Stimulated activated naive B cell treated with anti-CD40 and anti-IgM and Interleukin-4, amounts not matched to agents 10 μg/mL and 1 μg/mL and 100 μg/mL, for 72 hours (primary cell): Measurements from ENCODE around the gene ANP32A.
"Not testable (repeated sequence)": the region's sequence is repeated elsewhere in the genome, so short reads cannot be mapped to it uniquely, and the experiment has no call there.

Source experiments
- ATAC-seq, 2 donors: fragments of 150-1000 bp; cut with Tn5 transposase; replicated peaks; 2 replicates each; pipeline ENCODE4 v1.10.0; 2021; ENCODE audit warnings: moderate library complexity in 1 of 2
- DNase-seq: peaks from one replicate; pipeline ENCODE4 v3.0.0; 2021
- H3K27ac Mint-ChIP-seq: one replicate; pipeline ENCODE4 v1.8.0; 2022; ENCODE audit warnings: mild to moderate bottlenecking, mixed read lengths
- H3K27me3 Mint-ChIP-seq, 2 donors: one replicate each; pipeline ENCODE4 v1.8.0; 2022; ENCODE audit warnings: mixed read lengths in 2 of 2
- H3K36me3 Mint-ChIP-seq, 2 donors: one replicate each; pipeline ENCODE4 v1.8.0; 2022; ENCODE audit warnings: mixed read lengths in 2 of 2, mild to moderate bottlenecking in 1 of 2
- H3K4me1 Mint-ChIP-seq, 2 donors: one replicate each; pipeline ENCODE4 v1.8.0; 2022; ENCODE audit warnings: mixed read lengths in 2 of 2, mild to moderate bottlenecking in 1 of 2
- H3K4me3 Mint-ChIP-seq, 2 donors: one replicate each; pipeline ENCODE4 v1.8.0; 2022; ENCODE audit warnings: mild to moderate bottlenecking in 2 of 2, mixed read lengths in 2 of 2, moderate library complexity in 1 of 2
- H3K9me3 Mint-ChIP-seq, 2 donors: one replicate each; pipeline ENCODE4 v1.8.0; 2022; ENCODE audit warnings: mixed read lengths in 2 of 2, mild to moderate bottlenecking in 1 of 2

The ANP32A gene

DNA sequence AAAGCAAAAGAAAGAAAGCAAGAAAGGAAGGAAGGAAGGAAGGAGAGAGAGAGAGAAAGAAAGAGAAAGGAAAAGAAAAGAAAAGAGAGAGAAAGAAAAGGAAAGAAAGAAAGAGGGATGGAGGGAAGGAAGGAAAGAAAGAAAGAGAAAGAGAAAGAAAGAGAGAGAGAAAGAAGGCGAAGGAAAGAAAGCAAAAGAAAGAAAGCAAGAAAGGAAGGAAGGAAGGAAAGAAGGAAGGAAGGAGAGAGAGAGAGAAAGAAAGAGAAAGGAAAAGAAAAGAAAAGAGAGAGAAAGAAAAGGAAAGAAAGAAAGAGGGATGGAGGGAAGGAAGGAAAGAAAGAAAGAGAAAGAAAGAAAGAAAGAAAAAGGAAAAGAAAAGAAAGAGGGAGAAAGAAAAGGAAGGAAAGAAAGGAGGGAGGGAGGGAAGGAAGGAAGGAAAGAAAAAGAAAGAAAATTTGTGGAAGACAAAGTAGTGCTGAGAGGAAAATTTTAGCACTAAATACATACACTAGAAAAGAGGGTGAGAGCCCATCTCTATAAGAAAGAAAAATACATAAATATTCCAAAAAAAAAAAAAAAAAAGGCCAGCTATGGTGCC, 60.6 kb downstream of the ANP32A start:
- Mint-ChIP-seq H3K27ac (peak overlapping the region; percentile 59), H3K27me3 (peaks cover 16 to 17% of the 10 kb centered on the region in 2 donors)
- ATAC-seq, H3K36me3 Mint-ChIP-seq, H3K9me3 Mint-ChIP-seq, H3K4me1 Mint-ChIP-seq, DNase-seq, H3K4me3 Mint-ChIP-seq: not testable (repeated sequence)

DNA sequence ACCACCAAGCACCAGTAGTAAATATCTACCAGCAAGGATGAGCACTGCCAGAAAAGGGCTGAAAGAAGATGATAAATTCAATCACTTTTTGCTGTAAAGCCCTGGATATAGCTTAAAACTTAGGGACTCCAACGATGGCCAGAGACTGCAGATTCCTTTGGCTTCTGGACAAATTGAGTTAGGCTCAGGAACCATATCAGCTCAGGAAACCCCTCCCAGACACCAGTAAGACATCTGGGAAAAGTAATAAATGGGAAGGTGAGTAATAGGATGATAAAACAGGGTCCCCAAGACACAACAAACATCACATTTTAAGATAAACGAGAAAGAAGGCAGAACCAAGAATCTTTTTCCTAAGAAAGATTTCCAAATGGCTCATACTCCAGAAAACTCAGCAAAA, 65.0 kb downstream of the ANP32A start:
- Mint-ChIP-seq H3K9me3 (no peaks in the 10 kb centered on the region), H3K27ac (no peak overlapping the region), H3K4me3 (no peak overlapping the region), H3K36me3 (peaks cover 0 to 2% of the 10 kb centered on the region in 2 donors), H3K4me1 (peaks cover 4 to 6% of the 10 kb centered on the region in 2 donors), H3K27me3 (peaks cover 12 to 16% of the 10 kb centered on the region in 2 donors)
- ATAC-seq (no peak), DNase-seq (no peak)

DNA sequence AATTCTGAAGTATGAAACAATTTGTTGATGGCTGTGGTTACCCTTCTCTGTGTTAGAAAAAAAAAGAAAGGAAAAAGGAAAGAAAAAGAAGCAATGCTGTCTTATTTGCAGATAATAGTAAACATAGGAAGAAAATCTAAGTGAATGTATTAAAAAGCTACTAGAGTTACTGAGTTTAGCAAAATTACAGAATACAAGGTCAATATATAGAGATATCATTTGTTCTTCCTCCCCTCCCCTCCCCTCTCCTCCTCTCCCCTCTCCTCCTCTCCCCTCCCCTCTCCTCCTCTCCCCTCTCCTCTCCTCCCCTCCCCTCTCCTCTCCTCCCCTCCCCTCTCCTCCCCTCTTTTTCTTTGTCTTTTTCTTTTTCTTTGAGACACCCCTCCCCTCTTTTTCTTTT, 69.1 kb downstream of the ANP32A start:
- H3K4me3 Mint-ChIP-seq = no peak overlapping the region
- peaks cover 4 to 6% of the 10 kb centered on the region in 2 donors for H3K4me1 Mint-ChIP-seq
- DNase-seq (no peak), ATAC-seq (no peak)
- peaks cover 0 to 2% of the 10 kb centered on the region in 2 donors for H3K36me3 Mint-ChIP-seq
- no peak overlapping the region for H3K27ac Mint-ChIP-seq
- peaks cover 9% of the 10 kb centered on the region in 2 donors for H3K9me3 Mint-ChIP-seq
- no peaks in the 10 kb centered on the region for H3K27me3 Mint-ChIP-seq

DNA sequence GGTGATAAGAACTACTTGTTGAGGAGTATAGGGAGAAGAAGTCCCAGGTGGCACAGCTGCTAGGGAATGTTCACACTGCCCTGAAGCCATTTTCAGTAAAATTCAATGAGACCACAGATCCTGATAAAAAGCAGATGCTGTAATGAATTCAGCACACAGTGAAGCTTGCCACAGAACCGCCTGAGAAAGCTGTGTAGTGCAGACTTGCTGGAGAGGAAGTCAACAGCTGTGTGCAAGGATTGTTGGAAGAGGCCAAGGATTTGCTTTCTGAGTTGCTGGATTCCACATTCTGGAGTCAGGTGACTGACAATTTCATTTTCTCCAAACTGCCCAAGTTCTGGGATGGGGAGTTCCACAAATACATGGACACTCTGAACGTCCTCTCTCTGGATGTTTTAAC, 70.9 kb downstream of the ANP32A start:
- no peak overlapping the region for H3K4me3 Mint-ChIP-seq
- H3K36me3 Mint-ChIP-seq = no peaks in the 10 kb centered on the region
- peaks cover 2% of the 10 kb centered on the region in 2 donors for H3K4me1 Mint-ChIP-seq
- H3K27ac Mint-ChIP-seq = no peak overlapping the region
- H3K9me3 Mint-ChIP-seq = peaks cover 9% of the 10 kb centered on the region in 2 donors
- H3K27me3 Mint-ChIP-seq = no peaks in the 10 kb centered on the region
- no peak for ATAC-seq
- DNase-seq = no peak

DNA sequence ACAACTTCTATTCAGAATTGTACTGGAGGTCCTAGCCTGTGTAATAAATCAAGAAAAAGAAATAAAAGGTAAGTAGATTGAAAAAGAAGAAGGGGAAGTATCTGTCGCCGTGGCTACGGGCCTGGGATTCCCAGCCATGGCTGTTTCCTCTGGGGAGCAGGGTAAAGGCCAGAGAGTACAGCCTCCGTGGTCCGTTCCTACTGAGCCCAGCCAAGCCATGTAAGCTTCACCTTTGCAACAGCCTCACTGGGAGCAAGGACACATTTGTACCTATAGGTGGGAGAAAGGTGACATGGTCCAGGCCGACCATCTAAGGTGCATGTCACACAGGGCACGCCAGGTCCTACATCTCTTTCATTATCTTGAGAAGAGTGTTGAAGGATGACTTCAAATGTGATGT, 71.3 kb downstream of the ANP32A start:
- Mint-ChIP-seq H3K4me1 (no peaks in the 10 kb centered on the region), H3K36me3 (no peaks in the 10 kb centered on the region), H3K9me3 (peaks cover 9% of the 10 kb centered on the region in 2 donors), H3K27me3 (no peaks in the 10 kb centered on the region), H3K4me3 (no peak overlapping the region), H3K27ac (no peak overlapping the region)
- DNase-seq (no peak), ATAC-seq (no peak)

DNA sequence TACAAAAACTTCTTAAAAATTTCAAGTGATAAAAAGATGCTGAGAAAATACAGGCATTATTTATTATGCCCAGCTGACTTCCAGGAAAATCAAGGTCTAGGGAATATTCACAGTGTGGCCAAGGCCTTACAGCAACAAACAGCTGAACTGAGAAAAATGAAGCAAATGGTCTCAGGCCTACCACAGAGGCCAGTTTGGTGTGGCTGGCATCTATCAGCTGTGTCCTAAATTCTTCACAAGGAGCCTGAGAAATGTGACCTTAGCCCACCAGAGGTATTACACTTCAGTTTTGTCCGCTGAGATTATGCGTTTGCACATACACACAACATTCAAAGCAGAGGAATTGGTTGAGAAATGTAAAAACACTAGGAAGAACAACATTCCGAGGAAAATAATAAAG, 77.4 kb downstream of the ANP32A start:
- H3K27me3 Mint-ChIP-seq = peaks cover 6 to 8% of the 10 kb centered on the region in 2 donors
- no peaks in the 10 kb centered on the region for H3K4me1 Mint-ChIP-seq
- DNase-seq = no peak
- no peak for ATAC-seq
- no peaks in the 10 kb centered on the region for H3K36me3 Mint-ChIP-seq
- no peaks in the 10 kb centered on the region for H3K9me3 Mint-ChIP-seq
- no peak overlapping the region for H3K27ac Mint-ChIP-seq
- H3K4me3 Mint-ChIP-seq = no peak overlapping the region

DNA sequence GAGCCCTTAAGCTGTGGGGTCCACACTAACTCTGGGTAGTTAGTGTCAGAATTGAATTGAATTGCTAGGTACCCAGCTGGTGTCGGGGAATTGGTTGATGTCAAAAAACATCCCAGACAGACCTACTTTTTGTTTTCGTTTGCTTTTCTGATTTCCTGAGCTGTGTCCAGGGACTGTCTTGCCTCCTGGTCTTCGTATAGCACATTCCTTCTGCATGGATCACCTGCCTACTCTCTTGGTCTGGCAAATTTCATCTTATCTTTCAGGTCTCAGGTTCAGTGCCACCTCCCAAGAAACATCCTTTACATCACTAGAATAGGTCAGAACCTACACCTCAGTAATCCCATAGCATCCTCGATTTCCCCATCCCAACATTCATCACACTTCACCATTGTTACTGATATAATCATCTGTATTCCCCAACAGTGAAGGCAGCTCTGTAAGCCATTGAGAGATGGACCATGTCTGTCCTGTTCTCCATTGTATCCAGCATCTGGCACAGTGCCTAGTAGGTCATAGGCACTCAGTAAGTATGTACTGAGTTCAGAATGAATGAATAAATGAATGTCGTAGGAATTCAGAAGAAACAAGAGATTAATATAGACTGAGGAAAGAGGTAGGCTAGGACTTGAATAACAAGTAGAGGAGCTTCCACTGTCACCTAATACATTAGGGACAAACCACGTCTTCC, 81.2 kb downstream of the ANP32A start:
- peaks cover 13 to 22% of the 10 kb centered on the region in 2 donors for H3K4me1 Mint-ChIP-seq

DNA sequence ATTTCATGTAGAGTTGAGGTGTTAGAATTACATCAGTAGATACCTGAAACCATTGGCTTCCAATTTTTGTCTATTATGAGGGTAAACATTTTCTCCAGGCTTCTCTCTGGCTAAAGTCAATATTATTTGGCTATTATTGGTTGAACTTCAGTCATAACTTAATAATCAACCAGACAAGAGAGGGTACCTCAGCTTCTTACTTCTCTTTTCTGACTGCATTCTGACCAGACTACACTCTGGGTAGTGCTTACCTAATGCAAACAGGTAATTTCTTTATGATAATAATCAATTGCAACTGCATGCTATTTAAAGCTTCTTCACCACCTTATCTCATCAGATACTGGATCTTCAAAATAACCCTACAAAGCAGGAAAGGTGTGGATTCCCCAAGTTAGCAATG, 85.1 kb downstream of the ANP32A start:
- Mint-ChIP-seq H3K27ac (no peak overlapping the region), H3K27me3 (peaks cover 8 to 10% of the 10 kb centered on the region in 2 donors), H3K4me1 (peaks cover 29 to 34% of the 10 kb centered on the region in 2 donors), H3K9me3 (no peaks in the 10 kb centered on the region), H3K4me3 (no peak overlapping the region), H3K36me3 (no peaks in the 10 kb centered on the region)
- ATAC-seq = peak; percentile 74 to 80
- no peak for DNase-seq

More for the DNA sequence above, 81.2 kb downstream of the ANP32A start:
- no peak for DNase-seq
- Mint-ChIP-seq H3K4me3 (no peak overlapping the region), H3K27me3 (peaks cover 6 to 8% of the 10 kb centered on the region in 2 donors), H3K27ac (no peak overlapping the region), H3K36me3 (no peaks in the 10 kb centered on the region), H3K9me3 (no peaks in the 10 kb centered on the region)
- no peak for ATAC-seq

DNA sequence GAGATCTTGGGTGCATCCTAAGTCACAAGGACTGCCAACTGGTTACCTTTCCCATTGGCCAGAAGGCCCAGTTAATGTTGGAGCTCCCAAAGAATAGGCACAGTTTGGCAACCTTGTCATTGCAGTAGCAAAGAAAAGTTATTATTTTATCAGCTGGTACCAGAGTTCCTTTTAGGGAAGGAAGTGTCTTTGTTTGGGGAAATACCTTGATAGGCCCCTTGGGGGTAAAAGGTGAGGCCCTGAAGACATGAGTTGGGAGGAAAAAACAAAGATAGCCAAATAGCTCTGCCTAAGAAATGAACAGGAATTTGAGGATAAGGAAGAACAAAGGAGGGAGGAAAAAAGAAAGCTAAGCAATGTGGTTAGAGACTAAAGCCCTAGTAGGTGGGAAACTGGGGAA, 85.8 kb downstream of the ANP32A start:
- no peaks in the 10 kb centered on the region for H3K9me3 Mint-ChIP-seq
- H3K27me3 Mint-ChIP-seq = peaks cover 5 to 9% of the 10 kb centered on the region in 2 donors
- no peak overlapping the region for H3K27ac Mint-ChIP-seq
- peak; percentile 74 to 75 for ATAC-seq
- DNase-seq = no peak
- H3K4me1 Mint-ChIP-seq = peaks cover 31 to 34% of the 10 kb centered on the region in 2 donors
- no peaks in the 10 kb centered on the region for H3K36me3 Mint-ChIP-seq
- no peak overlapping the region for H3K4me3 Mint-ChIP-seq

DNA sequence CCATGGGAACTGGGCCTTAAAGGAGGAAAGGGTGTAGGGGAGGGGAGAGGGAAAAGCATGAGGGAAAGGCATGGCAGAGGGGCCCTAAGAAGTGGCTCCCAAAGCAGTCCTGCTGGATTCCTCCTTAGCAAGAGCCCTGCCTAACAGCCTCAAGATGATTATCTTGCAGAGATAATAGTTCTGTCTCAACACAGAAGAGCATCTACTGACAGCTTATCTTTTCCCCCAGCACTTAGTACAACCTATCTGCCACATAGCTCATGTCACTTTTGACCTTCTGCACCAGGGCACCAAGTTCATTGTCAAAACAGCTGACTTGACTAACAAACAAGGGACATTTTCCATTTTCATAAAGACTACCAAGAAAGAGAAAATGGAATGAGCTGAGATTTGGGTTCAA, 86.3 kb downstream of the ANP32A start:
- DNase-seq = no peak
- Mint-ChIP-seq H3K36me3 (no peaks in the 10 kb centered on the region), H3K4me1 (peaks cover 31 to 34% of the 10 kb centered on the region in 2 donors), H3K27me3 (peaks cover under 1 to 4% of the 10 kb centered on the region in 2 donors), H3K9me3 (no peaks in the 10 kb centered on the region), H3K4me3 (no peak overlapping the region), H3K27ac (no peak overlapping the region)
- peak; percentile 31 to 44 for ATAC-seq

DNA sequence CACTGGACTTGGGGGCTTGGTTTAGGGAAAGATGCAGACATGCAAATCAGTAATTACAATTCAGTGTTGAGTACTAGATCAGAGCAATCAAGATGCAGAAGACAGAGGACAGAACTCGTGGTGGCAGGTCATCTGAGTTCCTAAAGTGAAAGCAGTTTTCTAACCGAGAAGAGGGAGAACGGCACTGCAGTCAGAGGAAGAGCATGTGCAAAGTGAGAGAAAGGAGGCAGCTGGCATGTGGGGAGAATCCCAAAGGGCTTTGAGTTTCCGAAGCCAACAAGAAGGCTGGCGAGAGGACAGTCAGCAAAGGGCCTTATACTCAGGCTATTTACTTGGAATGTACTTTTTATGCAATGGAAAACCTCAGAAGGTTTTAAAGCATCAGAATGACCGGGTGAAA, 87.0 kb downstream of the ANP32A start:
- ATAC-seq (peak in 1 of 2 donors; percentile 23), DNase-seq (no peak)
- peaks cover 31 to 34% of the 10 kb centered on the region in 2 donors for H3K4me1 Mint-ChIP-seq
- peak overlapping the region in 1 of 2 donors; percentile 39 for H3K4me3 Mint-ChIP-seq
- H3K9me3 Mint-ChIP-seq = no peaks in the 10 kb centered on the region
- H3K36me3 Mint-ChIP-seq = no peaks in the 10 kb centered on the region
- H3K27ac Mint-ChIP-seq = no peak overlapping the region
- peaks cover 0 to 4% of the 10 kb centered on the region in 2 donors for H3K27me3 Mint-ChIP-seq

DNA sequence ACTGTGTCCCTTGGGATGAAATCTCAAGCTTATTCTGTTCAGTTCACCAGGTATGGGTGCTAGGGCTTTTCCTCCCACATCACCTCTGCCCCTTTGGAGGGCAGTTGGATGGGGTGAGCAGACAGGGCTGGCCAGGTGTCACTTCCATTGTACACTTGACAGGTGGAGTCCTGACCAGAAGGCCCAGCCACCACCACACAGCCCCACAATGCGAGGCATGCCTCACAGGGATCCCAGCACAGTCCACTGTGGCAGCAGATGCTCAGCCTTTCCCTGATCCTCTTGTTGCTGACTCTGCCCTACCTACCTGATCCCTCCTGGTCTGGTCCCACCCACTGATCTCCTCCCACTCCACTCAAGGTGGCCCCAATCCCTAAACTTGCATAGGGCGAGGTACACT, 88.2 kb downstream of the ANP32A start:
- H3K27ac Mint-ChIP-seq = no peak overlapping the region
- no peak overlapping the region for H3K4me3 Mint-ChIP-seq
- no peaks in the 10 kb centered on the region for H3K9me3 Mint-ChIP-seq
- no peaks in the 10 kb centered on the region for H3K36me3 Mint-ChIP-seq
- no peak for ATAC-seq
- peaks cover 31 to 34% of the 10 kb centered on the region in 2 donors for H3K4me1 Mint-ChIP-seq
- H3K27me3 Mint-ChIP-seq = peaks cover 0 to 4% of the 10 kb centered on the region in 2 donors
- DNase-seq = no peak

DNA sequence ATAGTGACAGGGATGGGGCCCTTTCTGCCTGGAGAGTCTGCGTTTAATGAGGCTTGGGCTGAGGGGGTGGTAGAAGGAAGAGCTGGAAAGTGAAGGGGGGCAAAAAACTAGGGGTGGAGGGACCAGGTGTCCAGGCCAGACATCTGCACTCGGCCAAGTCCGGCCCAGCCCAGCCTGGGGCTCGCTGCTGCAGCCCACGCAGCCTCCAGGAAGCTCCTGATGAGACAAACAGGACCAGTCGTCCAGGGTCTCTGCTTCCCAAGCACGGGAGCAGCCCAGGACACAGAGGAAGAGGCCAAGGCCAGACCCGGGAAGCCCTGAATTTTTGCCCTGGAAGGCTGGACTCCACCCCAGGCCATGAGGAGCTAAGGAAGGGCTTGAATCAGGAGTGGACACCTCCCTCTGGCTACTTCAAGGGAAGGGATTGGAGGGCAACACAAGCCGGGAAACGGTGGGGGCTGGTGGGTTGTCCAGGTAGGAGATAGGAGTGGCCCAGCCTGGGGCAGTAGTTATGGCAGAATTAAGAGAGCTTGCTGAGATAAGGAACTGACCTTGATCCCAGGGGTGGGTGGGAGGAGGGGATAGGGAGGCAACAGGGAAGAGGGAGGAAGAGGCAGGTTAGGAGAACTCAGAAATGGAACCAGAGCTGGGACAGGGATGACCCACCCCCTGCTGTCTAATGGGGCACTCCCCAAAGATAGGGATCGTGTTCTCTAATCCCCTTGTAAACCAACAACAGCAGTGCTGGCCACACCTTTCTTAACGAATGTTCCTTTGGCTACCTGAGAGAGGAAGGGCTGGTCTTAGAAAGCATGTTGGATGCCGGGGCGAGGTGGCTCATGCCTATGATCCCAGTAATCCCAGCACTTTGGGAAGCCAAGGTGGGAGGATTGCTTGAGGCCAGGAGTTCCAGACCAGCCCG, 89.5 kb downstream of the ANP32A start:
- H3K27ac Mint-ChIP-seq = peak overlapping the region; percentile 32
- H3K4me1 Mint-ChIP-seq = peaks cover 29% of the 10 kb centered on the region in 2 donors
- peaks cover 0 to 4% of the 10 kb centered on the region in 2 donors for H3K27me3 Mint-ChIP-seq
- no peaks in the 10 kb centered on the region for H3K9me3 Mint-ChIP-seq
- no peak overlapping the region for H3K4me3 Mint-ChIP-seq
- DNase-seq (no peak), ATAC-seq (no peak)
- H3K36me3 Mint-ChIP-seq = no peaks in the 10 kb centered on the region

DNA sequence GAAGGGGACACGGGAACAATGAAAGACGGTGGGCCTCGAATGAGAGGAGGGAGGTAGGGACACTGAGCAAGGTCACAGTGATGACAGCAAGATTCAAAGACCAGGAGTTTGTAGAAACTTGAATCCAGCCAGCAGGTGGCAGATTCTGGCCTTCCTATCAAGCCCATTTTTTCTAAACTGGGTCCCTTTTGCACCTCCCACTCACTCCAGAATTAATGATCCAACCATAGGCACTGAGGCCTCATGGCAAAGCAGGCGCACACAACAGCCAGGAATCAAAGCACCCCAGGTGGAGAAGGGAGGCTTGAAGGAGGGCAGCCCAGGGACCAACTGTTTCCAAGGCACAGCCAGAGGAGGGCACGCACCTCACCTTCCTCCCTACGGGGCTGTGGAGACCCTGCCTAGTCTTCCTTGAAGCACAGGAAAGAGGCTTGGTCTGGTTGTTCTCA, 90.2 kb downstream of the ANP32A start:
- Mint-ChIP-seq H3K4me1 (peaks cover 22 to 26% of the 10 kb centered on the region in 2 donors), H3K4me3 (no peak overlapping the region), H3K27me3 (peaks cover 0 to 4% of the 10 kb centered on the region in 2 donors), H3K36me3 (no peaks in the 10 kb centered on the region), H3K9me3 (no peaks in the 10 kb centered on the region), H3K27ac (no peak overlapping the region)
- peak; percentile 9 for DNase-seq
- ATAC-seq = peak; percentile 55 to 56
